Skeletal muscle cell (primary cell): Measurements from ENCODE around the gene C1QL3.

ENCODE experiments used
- DNase-seq: peaks from one replicate; pipeline ENCODE4 v3.0.0-alpha.2; 2010; ENCODE audit warnings: low read depth
- H3K4me3 ChIP-seq: 2 replicates; pipeline ENCODE4 v1.5.1; 2011; ENCODE audit warnings: low read depth, mild to moderate bottlenecking, control low read depth, low read length, moderate library complexity

The C1QL3 gene

DNA sequence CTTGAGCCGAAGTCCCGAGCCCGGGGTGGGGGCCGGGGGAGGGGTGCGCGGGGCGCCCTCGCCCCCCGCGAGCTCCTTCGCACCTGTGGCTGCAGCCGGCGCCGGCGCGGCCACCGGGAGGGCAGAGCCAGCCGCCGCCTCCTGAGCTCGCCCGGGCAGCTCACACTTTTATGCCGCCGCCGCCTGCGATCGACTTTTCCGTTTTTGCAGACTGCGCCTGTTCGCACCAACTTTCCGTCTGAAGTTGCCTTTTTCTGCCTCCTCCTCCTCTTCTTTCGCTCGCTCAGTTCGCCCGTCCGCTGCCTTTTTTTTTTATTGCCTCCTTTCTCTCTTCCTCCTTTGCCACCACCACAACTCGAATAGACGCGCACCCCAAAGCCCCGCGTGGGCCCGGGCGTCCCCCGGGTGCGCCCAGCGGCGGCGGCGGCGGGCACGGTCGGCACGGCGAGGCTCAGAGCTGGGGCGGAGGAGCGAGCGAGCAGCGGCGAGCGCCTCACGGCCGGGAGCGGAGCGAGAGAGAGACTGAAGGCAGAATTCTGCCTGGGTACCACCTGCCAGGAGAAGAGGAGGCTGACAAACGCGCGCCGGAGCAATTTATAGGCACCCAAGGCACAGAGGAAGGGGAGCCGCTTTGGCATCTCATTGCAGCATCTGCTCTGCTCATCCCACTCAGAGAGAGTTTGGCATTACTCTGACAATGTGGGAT, at the start of gene C1QL3:
Gene C1QL3, minus strand, starts transcription at position 569 of the 706 bp plus-strand sequence. CDS start 814 bp downstream, outside the sequence.
- no peak for DNase-seq
- peak within 1 kb of the TSS; percentile 42 for H3K4me3 ChIP-seq

DNA sequence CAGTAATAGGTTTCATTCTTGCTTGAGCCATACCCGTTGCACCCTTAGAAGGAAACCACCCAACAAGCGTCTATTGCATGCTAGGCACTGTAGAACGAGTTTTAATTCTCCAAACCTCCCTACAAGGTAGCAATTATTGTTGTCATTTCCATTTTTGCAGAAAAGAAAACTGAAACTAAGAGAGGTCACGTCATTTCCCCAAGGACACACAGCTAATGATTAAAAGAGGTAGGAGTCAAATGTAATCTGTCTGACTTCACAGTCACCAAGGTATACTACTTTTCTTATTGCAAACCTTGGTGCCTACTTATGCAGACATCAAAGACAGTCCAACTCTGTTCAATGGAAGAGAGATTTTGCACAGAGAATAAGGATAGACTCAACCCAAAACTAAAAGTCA, 49.1 kb upstream of the C1QL3 start:
- no peak overlapping the region for H3K4me3 ChIP-seq
- no peak for DNase-seq

DNA sequence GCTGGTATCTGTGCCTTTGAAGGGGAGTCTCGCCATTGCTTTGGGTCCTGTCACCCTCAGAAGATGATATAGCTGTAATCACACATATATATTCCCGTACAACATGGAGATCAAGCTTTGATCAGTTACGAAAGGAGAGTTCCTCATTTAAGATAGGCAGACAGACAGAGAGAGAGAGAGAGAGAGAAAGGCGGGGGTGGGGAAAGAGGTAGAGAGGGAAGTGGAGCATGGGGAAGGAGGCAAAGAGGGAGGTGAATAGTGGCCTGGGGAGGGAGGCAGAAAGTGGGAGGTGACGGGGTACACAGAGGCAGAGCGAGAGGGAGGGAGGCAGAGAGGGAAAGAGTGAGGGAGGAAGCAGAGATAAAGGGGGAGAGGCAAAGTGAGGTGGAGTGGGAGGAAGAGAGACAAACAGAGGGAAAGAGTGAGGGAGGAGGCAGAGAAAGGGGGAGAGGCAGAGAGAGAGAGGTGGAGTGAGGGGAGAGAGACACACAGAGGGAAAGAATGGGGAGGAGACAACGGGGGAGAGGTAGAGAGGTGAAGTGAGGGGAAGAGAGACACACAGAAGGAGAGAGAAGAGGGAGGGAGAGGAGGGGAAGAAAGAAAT, 44.6 kb upstream of the C1QL3 start:
- DNase-seq, result no peak
- peak overlapping the region; percentile 11 for H3K4me3 ChIP-seq

DNA sequence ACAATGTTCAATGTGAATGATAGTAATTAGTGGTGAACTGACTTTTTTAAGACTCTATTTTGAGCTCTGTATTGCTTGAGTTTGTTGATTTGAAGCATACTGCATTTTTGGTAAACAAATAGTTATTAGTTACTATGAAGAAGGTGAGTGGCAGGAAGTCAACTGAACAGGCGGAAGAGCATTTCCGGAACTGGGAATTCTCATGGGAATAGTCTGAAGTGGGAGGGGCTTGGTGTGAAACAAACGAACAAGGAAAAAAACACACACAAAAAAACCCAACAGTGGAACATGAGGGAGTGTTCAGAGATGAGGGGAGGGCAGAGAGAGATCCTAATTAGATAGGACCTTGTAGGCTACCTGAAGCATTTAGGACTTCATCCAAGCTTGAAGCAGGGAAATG, 43.9 kb upstream of the C1QL3 start:
- DNase-seq, result no peak
- H3K4me3 ChIP-seq, result no peak overlapping the region

DNA sequence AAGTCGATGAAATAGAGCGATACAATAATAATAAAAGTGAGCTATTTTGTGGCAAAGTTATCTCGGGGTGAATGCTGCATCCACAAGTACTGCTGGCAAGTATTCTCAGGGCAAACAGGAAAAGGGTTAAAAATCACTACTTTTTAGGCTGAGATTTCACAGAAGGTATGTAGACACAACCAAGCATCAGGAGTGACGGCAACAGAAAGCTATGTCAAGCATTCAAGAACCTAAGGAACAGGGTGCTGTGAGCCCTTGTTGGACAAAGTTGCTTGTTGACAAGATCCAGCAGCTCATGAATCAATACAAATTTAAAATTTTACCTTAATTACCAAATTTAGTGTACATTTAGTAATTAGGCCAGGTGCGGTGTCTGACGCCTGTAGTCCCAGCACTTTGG, 41.2 kb upstream of the C1QL3 start:
- no peak for DNase-seq
- no peak overlapping the region for H3K4me3 ChIP-seq

DNA sequence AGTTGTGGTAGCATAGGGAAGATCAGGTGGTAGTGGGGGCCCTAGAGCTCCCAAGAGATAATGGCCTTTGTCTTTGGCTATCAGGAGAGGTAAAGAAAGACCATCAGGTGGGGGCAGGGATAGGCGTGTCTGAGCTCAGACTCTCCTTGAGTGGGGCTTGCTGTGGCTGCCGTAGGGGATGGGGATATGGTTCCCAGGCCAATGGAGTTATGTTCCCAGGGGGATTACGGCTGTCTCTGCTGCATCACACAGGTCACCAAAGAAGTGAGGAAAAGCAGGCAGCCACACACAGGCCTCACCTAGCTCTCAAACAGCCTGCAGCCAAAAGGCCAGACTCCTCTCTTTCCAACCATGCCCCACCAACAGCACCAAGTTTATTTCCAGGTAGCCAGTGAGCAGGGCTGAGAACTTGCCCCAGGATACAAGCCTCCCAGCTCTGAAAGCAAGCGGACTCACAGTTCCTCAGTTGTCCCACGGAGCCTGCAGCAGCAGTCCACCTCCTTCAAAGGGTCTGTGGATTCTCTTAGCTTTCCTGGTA, 37.6 kb upstream of the C1QL3 start:
- H3K4me3 ChIP-seq, result no peak overlapping the region
- no peak for DNase-seq

DNA sequence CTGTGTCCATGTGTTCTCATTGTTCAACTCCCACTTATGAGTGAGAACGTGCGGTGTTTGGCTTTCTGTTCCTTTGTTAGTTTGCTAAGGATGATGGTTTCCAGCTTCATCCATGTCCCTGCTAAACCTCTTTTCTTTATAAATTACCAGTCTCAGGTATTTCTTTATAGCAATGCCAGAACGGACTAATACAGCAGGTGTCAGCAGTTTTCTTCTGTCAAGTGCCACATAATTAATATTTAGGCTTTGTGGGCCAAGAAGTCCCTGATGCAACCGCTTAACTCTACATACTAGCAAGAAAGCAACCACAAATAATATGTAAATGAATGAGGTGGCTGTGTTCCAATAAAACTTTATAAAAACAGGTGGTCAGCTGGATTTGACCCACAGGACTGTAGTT, 26.3 kb upstream of the C1QL3 start:
- DNase-seq, result no peak
- H3K4me3 ChIP-seq, result no peak overlapping the region

DNA sequence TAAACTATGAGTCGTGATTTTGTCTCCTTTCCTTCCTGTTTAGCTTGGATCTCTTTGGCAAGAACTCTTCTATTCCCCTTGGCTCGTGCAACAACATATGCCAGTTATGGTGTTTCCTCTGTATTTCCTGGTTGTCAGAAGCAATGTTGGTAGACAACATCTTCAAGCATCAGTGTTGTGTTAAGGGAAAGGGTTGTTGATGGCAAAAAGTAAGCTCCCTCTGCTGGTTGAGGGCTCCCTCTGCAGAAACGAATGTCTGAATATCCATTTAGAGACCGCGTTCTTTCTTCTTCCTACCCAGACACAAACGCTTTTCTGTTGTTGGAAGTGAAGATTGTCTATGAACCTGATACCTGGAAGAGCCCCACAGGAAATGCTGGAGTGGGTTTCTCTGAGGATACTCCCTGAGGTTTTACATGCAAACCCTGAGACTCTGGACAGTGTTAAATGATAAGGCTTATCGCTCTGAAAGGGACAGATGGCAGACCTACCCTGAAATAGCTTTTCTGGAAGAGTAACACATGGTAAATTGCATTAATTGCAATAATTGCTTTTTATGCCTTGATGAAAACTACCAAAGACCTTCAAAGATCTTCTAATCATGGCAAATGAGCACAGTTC, 23.5 kb upstream of the C1QL3 start:
- no peak for DNase-seq

DNA sequence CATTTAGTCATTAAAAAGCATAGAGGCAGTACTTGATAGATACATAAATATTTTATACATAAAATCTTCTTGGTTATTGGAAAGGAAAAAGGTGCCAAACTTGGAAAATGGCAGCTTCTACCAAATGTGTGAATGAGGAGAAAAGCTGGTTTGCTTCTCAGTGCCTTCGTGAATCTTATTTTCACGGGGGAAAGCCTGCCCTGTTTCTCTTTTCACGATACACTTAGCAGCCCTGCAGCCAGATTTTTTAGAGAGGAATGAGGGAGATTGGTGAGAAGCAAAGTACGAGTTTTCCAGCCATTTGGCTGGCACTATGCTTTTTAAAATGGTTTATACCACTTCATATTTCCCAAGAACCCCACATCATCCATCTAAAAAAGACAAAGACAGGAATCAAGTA, 22.9 kb upstream of the C1QL3 start:
- no peak for DNase-seq
- H3K4me3 ChIP-seq, result no peak overlapping the region

More for the DNA sequence above, 23.5 kb upstream of the C1QL3 start:
- no peak overlapping the region for H3K4me3 ChIP-seq

DNA sequence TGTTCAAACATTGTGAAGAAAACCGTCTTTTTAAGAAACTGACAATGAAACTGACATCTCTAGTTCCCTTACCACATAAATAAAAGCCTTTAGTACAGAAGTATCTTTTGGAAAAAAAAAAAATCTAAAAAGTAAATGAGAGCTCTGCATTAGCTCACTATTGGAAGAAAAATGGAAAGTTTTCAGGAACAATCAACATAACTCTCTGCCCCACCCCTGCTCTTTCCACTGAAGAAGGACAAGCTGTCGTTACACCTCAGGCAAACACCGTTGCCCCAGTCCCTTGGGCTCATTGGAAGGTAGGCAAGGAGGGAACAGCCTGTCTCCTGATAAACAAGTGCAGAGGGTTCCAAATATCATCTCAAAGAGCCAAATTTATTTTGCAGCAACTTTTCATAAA, 22.4 kb upstream of the C1QL3 start:
- no peak for DNase-seq
- H3K4me3 ChIP-seq, result no peak overlapping the region

DNA sequence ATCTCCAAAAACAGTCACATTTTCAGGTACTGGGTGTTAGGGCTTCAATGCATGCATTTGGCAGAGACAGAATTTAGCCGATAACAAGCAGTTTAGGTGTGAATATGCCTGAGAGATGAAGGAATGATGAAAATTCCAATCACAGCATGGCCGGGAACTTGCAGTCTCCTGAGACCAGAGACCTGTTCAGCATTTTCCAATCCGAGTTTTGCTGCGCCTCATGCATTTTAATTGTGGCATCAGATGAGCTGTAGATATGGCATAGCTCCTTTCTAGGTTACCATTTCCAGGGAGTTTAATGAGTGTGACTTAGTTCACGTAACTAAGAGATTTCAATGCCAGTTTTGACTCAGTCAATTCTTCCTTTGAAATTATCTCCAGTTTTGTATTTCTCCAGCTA, 14.5 kb upstream of the C1QL3 start:
- DNase-seq, result no peak
- no peak overlapping the region for H3K4me3 ChIP-seq

DNA sequence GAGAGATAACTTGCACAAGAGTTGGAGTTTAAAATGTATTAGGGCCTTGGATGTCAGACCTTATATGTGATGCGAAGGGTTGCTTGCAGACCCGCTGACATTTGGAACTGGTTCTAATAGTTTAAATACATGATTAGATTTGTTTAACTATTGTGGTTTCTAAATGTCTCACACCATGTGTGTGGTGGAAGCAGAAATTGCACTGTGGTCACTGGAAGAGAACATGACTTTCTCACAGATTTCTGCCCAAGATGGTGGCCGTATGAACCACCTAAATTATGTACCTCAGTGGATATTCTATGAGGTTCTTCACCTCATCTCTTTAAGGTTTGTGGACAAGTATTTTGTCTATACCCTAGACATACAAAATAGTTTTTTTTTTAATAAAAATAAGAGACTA, 8.2 kb upstream of the C1QL3 start:
- no peak for DNase-seq
- no peak overlapping the region for H3K4me3 ChIP-seq

DNA sequence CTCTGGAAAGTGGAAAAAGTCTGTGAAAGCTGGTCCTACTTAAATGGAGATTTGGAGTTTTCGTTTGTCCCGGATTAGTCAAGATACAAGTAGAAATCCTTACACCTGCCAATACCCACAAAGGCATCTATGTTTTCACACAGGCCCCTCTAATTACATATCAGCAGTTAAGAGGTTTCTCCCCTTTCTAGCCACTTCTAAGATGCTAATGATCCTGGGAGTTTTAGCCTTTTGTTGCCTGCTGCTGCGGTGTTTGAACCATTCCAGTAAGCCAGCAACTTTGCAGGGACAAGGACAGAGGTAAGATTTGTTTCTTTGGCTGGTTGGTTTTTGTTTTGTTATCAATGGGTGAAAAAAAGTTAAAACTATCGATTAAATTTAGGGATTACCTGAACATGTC, 5.8 kb upstream of the C1QL3 start:
- DNase-seq, result no peak
- no peak overlapping the region for H3K4me3 ChIP-seq

DNA sequence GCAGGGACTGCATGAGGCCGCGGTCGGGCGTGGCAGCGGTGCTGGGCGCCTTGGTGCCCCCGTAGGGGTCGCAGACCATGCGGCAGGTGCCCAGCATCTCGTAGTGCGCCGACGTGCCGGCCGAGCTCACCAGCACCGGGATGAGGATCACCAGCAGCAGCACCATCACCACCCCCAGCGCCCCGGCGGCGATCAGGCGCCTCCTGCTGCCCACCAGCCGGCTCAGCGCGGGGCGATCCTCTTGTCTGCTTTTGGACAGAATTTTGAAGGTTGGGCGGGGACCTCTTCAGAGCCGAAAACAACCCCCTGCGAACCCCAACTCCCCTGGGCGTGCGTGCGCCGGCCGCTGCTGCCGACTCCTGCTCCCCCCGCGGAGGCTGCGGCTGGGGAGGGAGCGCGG, 779 bp downstream of the C1QL3 start:
- no peak for DNase-seq

DNA sequence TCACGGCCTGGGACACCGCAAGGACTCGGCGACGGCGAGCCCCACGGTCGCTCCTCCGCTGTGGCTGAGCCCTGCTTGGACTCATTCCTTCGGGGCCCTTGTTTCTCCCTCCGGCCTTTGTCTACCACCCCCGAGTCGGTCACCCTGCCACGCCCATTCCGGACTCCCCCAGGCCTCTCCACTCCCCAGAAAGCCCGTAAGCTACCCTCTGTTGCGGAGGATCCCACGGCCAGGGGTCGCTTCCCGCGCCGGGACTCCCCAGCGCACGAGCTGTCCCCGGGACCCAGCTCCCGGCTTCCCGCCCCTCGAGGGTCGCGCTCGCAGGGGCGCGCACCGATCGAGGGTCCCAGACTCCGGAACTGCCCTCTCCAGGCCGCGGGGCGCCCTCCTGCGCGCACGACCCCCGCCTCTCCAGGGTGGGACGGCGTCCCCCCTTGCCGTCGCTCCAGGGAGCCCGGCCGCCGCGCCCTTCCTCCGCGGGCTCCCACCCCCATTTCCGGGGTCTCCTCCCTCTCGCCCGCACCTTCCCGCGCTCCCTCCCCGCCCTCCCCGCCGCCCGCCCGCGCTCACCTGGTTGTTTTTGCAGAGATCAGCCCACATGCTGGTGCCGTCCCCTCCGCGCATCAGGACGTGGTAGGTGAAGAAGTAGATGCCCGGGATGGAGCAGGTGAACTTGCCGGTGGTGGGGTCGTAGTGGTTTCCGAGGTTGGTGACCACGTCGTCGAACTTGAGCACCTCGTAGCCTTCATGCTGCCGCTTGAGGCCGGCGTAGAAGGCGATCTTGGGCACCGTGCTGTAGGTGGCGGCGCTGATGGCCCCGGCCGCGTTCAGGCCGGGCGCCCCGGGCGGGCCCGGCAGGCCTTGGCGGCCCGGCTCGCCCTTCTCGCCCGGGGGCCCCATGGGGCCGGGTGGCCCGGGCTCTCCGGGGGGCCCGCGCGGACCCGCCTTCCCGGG, 1.5 kb downstream of the C1QL3 start:
- peak overlapping the region; percentile 42 for H3K4me3 ChIP-seq
- no peak for DNase-seq

More for the DNA sequence above, 779 bp downstream of the C1QL3 start:
- H3K4me3 ChIP-seq, result peak overlapping the region; percentile 42

DNA sequence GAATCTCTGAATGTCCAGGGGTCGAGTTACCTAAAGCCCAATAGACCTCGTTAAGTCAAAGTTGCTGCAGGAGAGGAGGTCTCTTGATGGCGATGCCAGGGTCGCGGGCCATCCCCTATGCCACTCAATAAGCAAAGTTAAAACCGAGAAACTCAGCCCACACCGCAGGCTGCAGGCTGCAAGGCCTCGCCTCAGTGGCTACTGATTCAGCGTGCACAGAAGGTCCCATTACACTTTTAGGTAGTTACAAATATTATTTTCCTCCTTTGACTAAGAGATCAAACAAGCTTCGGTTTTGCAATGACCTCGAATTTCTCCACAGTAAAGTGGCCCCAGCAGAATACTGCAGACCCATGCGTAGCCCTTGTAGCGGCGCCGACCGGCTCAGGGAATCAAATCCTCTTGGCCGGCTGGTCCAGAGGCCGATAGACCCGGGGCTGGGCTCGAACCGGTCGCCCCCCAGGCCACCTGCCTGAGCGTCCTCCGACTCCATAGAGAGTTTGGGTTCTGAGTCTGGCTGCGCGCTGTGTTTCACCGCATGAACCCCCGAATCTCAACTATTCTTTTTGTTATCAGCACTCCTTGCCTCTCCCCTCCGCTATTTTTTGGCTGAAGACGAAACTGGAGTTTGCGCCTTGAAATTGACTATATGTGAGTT, 2.3 kb downstream of the C1QL3 start:
- no peak for DNase-seq
- H3K4me3 ChIP-seq, result no peak overlapping the region

DNA sequence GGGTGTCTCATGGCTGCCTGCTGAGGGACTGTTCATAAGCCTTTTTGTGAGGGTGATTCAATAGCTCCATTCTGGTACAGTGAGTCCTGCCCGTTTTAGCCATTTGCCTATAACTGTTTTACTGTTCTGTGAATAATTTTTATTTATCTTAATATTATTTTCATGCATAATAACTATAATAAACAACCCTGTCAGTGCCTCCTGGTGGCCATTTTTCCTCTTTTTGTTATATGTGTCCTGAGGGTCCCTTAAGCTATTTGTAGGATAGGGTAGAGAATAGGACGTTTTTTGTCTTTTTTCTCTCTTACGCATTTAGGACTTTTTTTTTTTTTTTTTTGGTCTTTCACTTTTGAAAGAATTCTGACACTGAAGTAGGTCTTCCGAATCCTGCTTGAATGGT, 2.9 kb downstream of the C1QL3 start:
- H3K4me3 ChIP-seq, result no peak overlapping the region
- DNase-seq, result no peak

DNA sequence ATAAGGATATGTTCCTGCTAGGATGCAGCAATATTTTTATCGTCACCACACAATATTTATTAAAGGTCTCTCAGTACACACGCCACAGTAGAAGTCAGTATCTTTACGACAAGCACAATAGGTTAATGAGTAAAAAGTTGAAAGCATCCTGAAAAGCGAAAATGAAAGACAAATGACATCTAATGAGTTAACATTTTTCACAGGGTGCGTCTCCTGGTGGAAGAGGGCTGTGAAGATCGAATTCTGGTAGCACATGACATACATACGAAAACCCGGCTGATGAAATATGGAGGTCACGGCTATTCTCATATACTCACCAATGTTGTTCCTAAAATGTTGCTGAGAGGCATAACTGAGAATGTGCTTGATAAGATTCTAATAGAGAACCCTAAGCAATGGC, 10.8 kb downstream of the C1QL3 start:
- no peak for DNase-seq

DNA sequence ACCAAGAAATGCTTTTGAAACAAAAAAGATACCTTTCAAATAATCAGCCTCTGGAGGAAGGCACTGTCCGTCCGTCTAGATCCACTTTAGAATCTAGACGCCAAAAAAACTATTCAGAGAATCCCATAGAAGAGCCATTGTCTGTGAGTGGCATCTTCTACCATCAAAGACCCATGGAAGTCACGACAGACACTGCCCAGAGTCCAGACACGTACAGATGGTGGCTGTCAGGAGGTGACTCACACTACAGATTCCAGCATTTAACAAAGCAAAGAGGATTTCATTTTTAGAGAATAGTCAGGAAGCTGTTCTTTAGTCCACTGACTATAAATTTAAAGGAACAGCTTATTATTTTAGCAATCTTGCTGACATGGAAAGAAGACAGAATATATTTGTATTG, 11.7 kb downstream of the C1QL3 start:
- H3K4me3 ChIP-seq, result no peak overlapping the region
- DNase-seq, result no peak

More for the DNA sequence above, 10.8 kb downstream of the C1QL3 start:
- no peak overlapping the region for H3K4me3 ChIP-seq
